ENCODE data around the gene BSND.

The BSND gene

GRCh38 chr1:54994355-54994990 is 4.3 kb upstream of the BSND start:
- no peak for DNase-seq

DNA sequence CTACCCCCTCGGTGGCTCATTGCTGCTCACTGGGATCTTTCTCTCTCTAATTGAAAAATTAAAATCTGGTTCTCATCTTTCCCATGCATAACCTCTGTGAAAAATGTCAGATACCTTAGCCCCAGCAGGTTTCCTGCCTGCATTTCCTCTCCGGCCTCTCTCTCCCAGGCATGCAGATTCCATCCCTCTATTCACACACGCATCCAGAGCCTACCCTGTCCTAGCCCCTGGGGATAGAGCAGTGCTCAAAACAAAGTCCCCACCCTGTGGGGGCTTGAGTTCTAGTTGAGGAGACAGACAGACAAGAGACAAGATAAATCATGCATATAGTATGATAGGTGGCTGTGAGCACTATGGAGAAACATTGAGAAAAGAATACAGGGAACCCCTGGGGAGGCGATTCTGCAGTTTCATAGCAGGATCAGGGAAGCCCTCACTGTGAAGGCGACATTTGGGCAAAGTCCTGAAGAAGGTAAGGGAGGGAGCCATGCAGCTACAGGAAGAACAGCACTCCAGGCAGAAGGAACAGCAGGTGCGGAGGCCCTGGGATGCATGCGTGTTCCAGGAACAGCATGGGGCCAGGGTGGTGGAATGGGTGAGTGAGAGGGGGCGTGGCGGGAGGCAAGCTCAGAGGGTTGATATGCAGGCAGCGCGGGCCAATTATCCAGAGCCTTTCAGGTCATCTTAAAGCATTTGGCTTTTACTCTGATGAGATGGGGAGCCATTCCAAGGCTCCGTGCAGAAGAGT is 3.5 kb upstream of the BSND start:
- no peak for DNase-seq

- peak; percentile 32 for DNase-seq
These were observed 2.9 kb upstream of the BSND start for GRCh38 chr1:54995835-54996234.

DNA sequence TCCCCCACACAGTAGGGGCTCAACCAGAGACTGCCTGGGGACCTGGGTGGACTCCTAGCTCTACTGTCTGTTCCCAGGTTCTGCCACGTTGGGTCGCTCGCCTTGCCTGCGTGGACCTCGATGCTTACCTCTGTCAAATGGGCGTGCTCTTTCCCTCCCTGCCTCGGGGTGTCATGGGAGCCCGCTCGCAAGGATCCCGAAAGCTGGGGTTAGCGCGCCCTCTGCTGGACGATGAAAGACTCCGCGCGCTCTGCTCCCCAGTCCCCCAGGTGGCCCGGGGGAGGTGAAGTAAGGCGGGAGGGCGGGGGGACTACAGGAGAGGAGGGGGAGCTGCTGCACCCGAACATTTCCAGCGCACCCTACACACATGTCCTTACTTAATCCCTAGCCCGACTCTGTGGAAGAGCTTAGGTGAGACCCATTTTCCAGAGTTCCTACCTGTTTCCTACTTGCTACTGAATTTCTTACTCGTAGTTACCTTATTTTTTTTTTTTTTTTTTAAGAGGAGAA is 2.3 kb upstream of the BSND start:
- peak; percentile 82 for DNase-seq

DNA sequence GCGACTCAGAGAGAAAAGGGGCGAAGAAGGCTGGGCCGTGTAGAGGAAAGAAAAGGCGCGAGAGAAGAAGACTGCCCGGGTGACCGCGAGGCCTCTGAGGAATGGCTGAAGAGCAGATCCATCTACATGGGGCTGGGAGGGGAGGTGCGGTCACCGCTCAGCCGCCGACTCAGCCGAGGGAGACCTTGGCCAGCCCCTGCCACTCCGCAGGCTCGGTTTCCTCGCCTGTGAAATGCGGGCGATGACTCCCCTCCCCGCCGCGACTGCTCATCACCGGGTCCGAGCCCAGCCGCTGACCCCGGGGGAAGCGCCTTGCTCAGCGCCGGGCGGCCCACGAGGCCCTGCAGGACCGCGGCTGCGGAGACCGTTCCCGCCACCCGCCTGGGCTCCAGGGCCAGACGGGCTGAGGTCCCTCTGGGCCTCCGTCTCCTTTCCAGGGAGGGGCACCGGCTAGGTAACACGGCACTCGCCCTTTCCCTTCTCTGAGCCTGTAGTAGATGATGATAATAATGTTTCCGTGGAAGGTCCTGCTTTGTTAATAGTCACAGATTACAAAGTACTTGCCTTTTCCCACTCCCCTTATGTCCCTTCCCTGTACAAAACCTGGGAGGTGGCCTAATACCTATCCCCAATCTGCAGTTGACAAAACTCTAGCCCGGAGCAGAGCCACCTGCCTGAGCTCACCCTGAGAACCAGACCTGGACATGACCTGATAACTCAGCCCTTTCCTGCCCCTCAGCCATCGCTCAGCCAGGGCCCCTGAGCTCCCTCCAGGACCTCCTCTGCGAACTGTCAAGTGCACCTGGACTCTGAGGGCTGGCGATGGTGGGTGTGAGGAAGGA is 1.6 kb upstream of the BSND start:
- DNase-seq, result no peak

- no peak for DNase-seq
These were observed 1.1 kb upstream of the BSND start for GRCh38 chr1:54997711-54997986.

DNA sequence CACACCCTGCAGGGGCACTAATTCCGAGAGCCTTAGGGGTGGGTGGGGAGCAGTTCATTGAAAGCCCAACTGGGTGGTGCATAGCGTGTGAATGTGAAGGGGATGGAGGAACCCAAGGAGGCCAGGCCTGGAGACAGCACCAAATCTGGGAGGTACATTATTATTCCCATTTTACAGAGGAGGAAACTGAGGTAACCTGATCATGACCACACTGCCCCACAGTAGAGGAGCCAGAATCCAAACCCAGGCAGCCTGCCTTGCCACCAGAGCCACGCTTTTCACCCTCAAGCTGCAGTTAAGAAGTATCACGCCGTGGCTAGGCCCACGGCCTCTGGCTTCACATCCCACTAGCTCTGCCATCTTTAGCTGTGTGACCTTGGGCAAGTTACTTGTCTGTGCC is 633 bp upstream of the BSND start:
- no peak for DNase-seq

- DNase-seq, result no peak
These were observed 1.7 kb downstream of the BSND start for GRCh38 chr1:55000110-55001085.

GRCh38 chr1:55001311-55001710 is 2.6 kb downstream of the BSND start:
- DNase-seq, result no peak

DNA sequence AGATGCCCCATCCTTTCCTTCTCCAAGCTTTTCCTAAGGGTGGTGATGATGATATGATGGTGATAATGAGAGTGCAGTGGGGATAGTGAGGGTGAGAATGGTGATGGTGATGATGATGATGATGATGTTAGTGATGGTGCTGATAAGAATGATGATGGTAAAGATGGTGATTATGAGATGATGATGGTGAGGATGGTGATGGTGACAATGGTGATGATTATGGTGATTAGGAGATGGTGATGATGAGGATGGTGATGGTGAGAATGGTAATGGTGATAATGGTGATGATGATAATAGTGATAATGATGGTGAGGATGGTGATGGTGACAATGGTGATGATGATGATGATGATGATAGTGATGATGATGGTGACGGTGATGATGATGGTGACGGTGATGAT is 4.0 kb downstream of the BSND start:
- DNase-seq, result no peak

DNA sequence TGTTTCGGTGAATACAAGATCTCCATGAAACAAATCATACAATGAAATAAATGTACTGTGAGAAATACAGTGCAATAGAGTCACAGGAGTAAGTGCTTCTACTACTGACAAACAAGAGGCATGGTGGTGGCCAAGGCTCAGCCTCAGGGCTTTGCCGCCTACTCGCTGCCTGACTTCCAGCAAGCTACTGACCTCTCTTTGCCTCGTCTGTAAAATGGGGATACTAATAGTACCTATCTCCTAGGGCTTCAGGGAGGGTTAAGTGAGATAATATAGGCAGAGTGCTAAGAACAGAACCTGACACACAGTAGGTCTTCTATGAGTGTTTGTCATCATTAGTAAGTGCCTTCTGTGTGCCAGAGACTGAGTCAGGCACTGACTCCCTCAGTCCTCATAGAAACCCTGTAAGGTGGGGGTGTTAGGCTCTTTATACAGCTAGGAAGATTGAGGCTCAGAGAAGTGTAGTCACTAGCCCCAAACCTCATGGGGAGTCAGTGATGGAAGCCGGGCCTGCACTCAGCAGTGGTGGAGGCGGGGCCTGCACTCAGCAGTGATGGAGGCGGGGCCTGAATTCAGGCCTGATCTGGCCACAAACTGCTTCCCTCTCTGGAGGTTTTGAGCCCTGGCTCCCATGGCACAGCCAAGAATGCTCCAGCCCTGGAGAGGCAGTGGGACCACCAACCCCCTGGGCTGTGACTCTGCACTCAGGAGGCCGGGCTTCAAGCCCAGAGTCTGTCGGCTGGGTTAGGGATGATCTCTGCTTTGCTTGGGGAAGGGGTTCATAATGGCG is 6.8 kb downstream of the BSND start:
- DNase-seq, result no peak

DNA sequence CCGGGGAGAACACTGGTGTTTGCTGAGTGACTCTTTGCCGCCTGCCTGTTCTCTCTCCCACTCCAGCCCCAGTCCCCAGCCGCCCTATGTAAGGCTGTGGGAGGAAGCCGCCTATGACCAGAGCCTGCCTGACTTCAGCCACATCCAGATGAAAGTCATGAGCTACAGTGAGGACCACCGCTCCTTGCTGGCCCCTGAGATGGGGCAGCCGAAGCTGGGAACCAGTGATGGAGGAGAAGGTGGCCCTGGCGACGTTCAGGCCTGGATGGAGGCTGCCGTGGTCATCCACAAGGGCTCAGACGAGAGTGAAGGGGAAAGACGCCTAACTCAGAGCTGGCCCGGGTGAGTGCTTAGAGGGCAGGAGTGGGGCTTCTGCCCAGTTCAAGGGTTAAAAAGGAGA is 8.2 kb downstream of the BSND start:
- DNase-seq, result no peak

GRCh38 chr1:55007625-55008024 is 8.9 kb downstream of the BSND start:
- DNase-seq, result no peak

- no peak for DNase-seq
These were observed 11.6 kb downstream of the BSND start for GRCh38 chr1:55010194-55010886.

DNA sequence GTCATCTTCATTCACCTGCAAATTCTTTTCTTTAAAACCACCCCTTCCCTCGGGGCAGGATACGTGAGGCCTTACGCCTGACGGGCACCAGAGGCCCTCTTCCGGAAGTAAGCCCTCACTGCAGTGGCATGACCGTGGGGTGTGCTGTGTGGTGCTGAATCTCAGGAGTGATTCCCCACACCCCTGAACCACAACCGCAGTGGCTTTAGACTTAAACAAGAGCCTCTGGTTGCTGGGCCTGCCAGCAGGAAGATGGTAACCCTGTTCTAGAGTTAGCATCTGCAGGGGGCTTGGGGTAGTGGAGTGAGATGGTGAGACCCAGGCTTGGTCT is 12.1 kb downstream of the BSND start:
- no peak for DNase-seq

GRCh38 chr1:55012661-55013060 is 13.9 kb downstream of the BSND start:
- DNase-seq, result no peak

GRCh38 chr1:55015123-55015522 is 16.4 kb downstream of the BSND start:
- DNase-seq, result no peak

- DNase-seq, result no peak
These were observed 17.2 kb downstream of the BSND start for GRCh38 chr1:55015731-55016620.

DNA sequence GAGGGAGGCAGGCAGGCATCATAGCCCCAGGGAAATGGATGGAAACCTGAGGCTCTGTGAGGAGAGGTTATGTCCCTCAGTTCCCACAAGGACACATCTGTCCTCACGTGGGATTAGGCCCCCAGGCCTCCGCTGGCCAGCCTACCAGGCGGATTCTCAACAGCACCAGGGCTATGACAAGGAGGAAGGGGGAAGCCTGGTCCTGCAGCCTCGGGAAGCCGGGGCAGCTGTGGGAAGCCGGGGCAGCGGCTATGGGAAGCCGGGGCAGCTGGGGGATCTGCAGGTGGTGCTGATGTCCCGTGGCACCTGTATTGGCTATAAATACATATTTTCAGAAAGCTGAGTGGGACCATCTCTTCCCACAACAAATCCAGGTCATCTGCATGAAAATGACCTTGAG is 19.7 kb downstream of the BSND start:
- no peak for DNase-seq

DNA sequence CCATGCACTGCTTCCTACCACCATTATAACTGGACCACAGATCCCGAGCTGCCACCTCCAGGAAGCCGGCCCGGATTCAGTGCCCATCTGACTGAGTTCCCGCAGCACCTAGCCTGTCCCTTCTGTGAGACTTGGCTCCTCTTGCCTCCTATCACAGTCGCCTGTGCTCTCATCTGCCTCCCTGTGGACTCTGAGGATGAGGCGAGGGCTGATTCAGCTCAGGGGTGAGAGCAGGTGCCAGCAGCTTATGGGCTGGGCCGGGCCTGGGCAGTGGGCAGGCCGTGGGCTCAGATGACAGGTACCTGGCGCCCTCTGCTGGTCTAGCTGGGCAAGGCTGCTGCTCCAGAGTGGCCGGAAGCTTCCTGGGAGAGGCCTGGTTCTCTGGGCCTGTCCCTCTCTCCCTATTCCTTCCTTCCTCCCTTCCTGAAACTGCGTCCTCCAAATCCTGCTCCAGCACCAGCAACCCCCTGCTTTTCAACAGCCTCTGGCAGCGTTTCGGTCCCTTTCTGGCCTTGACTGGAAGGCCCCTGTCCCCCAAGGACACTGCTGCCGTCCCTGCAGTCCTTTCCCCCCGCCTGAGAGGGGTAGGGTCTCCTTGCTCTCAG is 23.3 kb downstream of the BSND start:
- DNase-seq, result peak; percentile 59

Measured in T-helper 9 cell (primary cell).